H1 (cell line): Measurements from ENCODE around the gene TRIP11. TPM values are rescaled to one million over a fixed set of nuclear protein-coding genes. Genes with fewer than 3 reads are reported as not detected.

ENCODE experiments used
- ASH2L ChIP-seq: fragments of 200-600, 300-600 bp; sonication (generic); IDR thresholded peaks from one replicate; pipeline ENCODE4 v1.7.1; 2017; ENCODE audit warnings: low read length
- CBX8 ChIP-seq: fragments of 300-800, 300-1000 bp; sonication (generic); IDR thresholded peaks from 2 replicates; pipeline ENCODE4 v1.7.1; 2016; ENCODE audit warnings: low read depth, low read length, borderline replicate concordance
- CHD7 ChIP-seq: fragments of 300-600 bp; sonication (generic); IDR thresholded peaks from 2 replicates; pipeline ENCODE4 v1.7.1; 2012; ENCODE audit warnings: low read length, moderate library complexity, mild to moderate bottlenecking, inconsistent platforms; ENCODE audit not compliant: insufficient replicate concordance
- KDM5A ChIP-seq: fragments of 200-600 bp; IDR thresholded peaks from 2 replicates; pipeline ENCODE4 v1.7.1; 2012; ENCODE audit warnings: mild to moderate bottlenecking, low read length, inconsistent platforms, mixed read lengths
- PHF8 ChIP-seq: fragments of 200-600 bp; sonication (generic); conservative IDR thresholded peaks from 2 replicates; pipeline ENCODE4 v1.7.1; 2012; ENCODE audit warnings: low read depth, mild to moderate bottlenecking, inconsistent platforms, low read length, moderate library complexity
- polyA plus RNA-seq, 7 experiments: library from polyadenylated mRNA; depleted of rRNA in 3 of 7; stranded (reverse) in 5 of 7; unstranded in 2 of 7; fragments of >200 nt in 5 of 7; fragments of 200-250 nt in 2 of 7; gene quantifications; 1 replicate in 5 of 7; 2 replicates in 1 of 7; 4 replicates in 1 of 7; pipeline versions ENCODE4 v1.2.1 to v1.2.3, GENCODE V29; 2011 to 2013; ENCODE audit warnings: missing spikeins in 2 of 7, mixed read lengths in 2 of 7
- total RNA-seq: library from RNA; stranded (reverse); fragmentation: NEBNext Ultra II Directional; extraction: Animal tissue kit (Norgen Biotek cat#: 25700); gene quantifications from 2 replicates; pipeline ENCODE4 v1.2.1, GENCODE V29; 2021

TRIP11 gene
- total and polyA plus RNA-seq, 2 of the 8 experiments (the other 6 are each of a cell fraction or from before 2014, with no cell fraction given): 3.3 to 30.4 TPM

- TF ChIP-seq CHD7: no peak
- no peak for TF ChIP-seq PHF8
- TF ChIP-seq ASH2L: no peak
- no peak for TF ChIP-seq CBX8
- no peak for TF ChIP-seq KDM5A
Observed at GRCh38 chr14:92049781-92050180, 9.9 kb upstream of the TRIP11 start (continued).
